Dermis blood vessel endothelial cell (primary cell): ENCODE measurements around the gene OR10H4. TPM values are rescaled to one million over a fixed set of nuclear protein-coding genes. Genes with fewer than 3 reads are reported as not detected.
"Not testable (repeated sequence)": the region's sequence is repeated elsewhere in the genome, so short reads cannot be mapped to it uniquely, and the experiment has no call there.

Experiments used
- DNase-seq: peaks from one replicate; pipeline ENCODE4 v3.0.0; 2010
- total RNA-seq: library from RNA; depleted of rRNA; stranded (reverse); fragments of >200 nt; gene quantifications from 2 replicates; pipeline ENCODE4 v1.2.3, GENCODE V29; 2014

OR10H4 gene
- total RNA-seq, 1 donor from 2014 or later: not detected

GRCh38 chr19:15945301-15945700 is 3.5 kb upstream of the OR10H4 start:
- DNase-seq: no peak

DNA sequence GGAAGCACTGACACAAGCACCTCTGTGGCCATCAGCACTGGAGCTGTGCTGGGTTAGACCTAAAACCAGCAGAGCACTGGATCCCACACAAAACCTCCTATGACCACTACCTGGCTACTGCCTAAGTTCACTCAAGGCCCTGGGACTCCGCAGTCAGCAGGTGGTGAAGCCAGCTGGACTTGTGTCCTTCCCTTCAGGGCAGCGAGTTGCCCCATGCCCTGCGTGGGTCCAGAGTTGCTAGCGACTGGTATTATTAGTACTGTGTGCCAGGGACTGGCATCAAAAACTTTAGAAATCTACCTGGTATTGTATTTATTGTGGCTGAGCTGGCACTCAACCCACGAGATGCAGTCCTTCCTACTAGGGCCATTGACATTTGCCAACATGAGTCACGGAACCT is 6.0 kb downstream of the OR10H4 start:
- no peak for DNase-seq

GRCh38 chr19:15962319-15962718 is 13.5 kb downstream of the OR10H4 start:
- no peak for DNase-seq

GRCh38 chr19:15964231-15964630 is 15.4 kb downstream of the OR10H4 start:
- DNase-seq: no peak

DNA sequence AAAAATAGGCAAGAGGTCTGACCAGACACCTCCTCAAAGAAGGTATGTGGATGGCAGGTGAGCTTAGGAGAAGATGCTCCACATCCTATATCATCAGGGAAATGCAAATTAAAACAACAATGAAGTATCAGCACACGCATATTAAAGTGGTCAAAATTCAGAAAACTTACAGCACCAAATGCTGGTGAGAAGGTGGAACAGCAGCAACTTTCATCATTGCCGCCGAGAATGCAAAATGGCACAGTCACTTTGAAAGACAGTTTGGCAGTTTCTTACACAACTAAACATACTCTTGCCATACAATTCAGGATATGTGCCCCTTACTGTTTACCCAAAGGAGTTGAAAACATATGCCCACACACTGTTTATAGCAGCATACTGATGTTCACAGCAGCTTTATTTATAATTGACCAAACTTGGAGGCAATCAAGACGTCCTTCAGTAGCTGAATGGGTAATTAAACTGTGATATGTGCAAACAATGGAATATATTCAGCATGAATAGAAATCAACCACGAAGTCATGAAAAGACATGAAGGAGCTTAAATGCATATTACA is 22.5 kb downstream of the OR10H4 start:
- no peak for DNase-seq

- DNase-seq: not testable (repeated sequence)
Observed at GRCh38 chr19:15972043-15972442, 23.2 kb downstream of the OR10H4 start.

GRCh38 chr19:15974856-15975255 is 26.0 kb downstream of the OR10H4 start:
- no peak for DNase-seq

DNA sequence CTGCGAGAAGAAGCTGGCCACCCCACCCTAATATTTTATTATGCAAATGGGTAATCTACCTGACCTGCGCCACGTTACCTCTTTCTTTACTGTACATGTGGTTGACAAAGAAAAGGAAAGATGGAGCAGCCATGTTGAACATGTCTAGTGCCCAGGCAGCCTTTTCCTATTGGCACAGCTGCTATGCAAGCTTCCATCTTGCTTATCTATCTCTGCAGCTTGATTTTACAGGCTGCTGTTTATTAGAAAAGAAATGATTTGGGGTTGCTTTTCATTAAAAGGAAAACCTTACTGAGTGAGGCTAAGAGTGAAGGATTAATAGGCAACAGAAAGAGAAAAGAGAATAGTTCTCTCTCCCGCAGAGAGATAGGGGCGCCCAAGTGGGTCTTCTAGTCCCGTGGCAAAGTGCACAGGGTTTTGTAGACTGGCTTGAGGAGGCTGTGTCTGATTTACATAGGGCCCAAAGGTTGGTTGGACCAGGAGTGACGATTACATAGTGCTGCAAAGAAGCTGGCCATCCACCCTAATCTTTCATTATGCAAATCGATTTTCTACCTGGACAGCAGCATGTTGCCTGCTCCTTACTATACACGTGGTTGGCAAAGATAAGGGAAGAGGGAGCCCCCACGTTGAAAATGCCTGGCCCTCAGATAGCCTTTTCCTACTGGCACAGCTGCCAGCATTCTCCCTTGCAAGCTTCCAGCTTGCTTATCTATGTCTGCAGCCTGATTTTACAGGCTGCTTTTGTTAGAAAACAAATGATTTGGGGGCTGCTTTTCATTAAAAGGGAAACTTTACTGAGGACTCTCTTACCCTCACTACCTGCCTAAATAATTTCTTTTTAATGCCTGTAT is 28.3 kb downstream of the OR10H4 start:
- DNase-seq: no peak

DNA sequence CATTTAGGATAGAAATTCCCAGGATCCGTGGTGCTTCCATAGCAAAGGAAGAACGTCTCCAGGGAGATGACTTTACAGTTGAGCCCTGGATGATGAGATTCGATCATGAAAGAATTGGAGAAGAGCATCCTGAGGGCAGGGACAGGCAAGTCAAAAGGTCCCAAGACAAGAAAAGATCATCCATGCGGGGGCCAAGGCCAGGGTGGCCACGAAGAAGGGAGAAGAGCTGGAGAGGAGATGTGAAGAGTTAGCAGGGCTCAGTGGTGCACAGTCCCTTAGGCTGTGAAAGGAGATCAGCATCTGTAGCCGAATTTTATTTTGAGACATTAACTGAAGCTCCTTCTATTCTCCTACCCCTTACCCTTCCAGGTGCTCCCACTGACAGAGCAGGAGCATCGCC is 28.9 kb downstream of the OR10H4 start:
- DNase-seq: no peak

GRCh38 chr19:15979293-15979692 is 30.5 kb downstream of the OR10H4 start:
- no peak for DNase-seq

GRCh38 chr19:15985831-15986230 is 37.0 kb downstream of the OR10H4 start:
- not testable (repeated sequence) for DNase-seq

DNA sequence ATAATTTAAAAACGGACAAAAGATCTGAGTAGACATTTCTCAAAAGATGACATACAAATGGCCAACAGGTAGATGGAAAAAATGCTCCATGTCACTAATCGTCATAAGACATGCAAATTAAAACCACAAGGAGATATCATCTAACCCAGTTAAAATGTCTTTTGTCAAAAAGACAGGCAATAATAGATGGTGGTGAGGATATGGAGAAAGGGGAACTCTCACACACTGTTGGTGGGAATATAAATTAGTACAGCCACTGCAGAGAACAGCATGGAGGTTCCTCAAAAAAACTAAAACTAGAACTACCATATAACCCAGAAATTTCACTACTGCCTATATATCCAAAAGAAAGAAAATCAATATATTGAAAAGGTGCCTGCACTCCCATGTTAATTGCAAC is 37.9 kb downstream of the OR10H4 start:
- DNase-seq: no peak

DNA sequence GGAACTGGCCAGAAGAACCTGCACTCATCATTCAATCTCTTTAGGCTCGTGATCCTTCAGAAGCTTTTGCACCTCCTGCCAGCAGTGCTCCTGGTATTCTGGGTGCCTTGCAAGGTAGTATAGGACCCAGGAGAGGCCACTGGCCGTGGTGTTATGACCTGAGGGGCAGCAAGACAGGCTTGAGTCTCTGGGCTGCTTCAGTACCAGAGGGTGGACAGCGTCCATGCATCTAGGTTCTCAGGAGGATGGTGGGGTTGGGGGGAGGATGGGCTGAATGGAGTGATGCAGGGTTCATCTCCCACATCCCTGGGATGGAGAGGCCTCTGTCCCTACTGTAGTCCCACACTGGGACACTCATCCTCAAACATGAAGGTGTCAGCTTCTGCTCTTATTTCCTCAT is 41.1 kb downstream of the OR10H4 start:
- DNase-seq: no peak

DNA sequence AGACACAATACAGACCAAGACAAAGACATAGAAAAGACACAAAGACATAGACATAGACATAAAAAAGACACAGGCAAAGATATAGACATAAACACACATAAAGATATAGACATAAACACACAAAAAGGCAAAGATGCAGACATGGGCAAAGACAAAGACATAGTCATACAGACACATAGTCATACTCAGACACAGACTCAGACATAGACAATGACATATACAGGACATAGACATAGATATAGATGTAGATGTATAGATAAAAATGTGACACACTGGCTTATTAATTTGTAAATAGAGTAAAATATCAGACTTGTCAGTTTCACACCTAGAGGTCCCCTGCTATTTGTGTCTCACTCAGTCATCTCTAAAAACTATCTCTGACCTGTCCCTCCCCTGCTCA is 42.8 kb downstream of the OR10H4 start:
- no peak for DNase-seq

DNA sequence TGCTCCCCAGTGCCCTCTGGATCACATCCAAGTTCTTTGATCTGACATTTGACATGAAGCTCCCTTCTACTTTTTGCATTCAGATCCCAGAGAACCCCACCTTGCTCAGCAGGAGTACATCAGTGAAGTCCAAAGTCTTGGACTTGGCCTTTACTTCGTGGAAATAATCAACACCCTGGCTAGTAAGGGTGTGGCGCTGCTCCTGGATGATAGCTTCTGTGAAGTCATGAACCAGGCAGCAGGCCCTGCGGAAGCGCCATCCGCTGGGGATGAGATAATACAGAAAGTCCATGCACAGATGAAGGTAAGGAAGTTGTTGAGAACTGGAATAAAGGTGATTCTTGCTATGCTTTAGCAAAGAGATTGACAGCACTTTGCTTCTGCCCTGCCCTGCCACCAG is 43.2 kb downstream of the OR10H4 start:
- DNase-seq: no peak

- no peak for DNase-seq
Observed at GRCh38 chr19:15995536-15995935, 46.7 kb downstream of the OR10H4 start.

DNA sequence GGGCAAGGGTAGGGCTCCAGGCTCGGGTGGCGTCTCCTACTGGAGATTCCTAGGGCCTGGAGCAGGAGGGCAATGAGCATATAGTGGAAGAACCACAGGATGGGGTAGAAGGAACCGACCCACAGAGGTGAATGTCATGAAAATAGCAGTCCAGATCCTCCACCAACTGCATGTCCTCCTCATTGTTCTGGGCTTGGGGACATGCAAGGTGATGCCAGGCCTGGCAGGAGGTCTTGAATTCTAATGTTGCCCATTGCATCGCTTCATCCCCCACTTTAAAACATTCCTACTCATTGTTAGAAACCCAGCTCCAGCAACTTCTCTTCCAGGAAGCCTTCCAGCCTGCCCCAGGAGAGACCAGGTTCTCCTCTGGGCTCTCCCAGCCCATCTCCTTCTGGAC is 49.4 kb downstream of the OR10H4 start:
- DNase-seq: no peak

Other genes starting within 250 kb of the OR10H4 start
- not detected in 2 replicates for gene OR10H2, start 221.0 kb upstream of the OR10H4 start, total RNA-seq
- not detected in 2 replicates for gene OR10H3, start 211.0 kb upstream of the OR10H4 start, total RNA-seq
- not detected in 2 replicates for gene OR10H5, start 161.3 kb upstream of the OR10H4 start, total RNA-seq
- not detected in 2 replicates for gene OR10H1, start 133.3 kb upstream of the OR10H4 start, total RNA-seq
- gene CYP4F2, start 50.9 kb upstream of the OR10H4 start, total RNA-seq: not detected in 2 replicates
- gene CYP4F11, start 14.5 kb upstream of the OR10H4 start, total RNA-seq: not detected in 2 replicates
- 533 and 897 TPM in 2 replicates for gene TPM4, start 127.5 kb downstream of the OR10H4 start, total RNA-seq
- 66.4 and 73.8 TPM in 2 replicates for gene RAB8A, start 162.9 kb downstream of the OR10H4 start, total RNA-seq
- 0.05 TPM in 1 of 2 replicates, not detected in the other for gene HSH2D, start 194.7 kb downstream of the OR10H4 start, total RNA-seq
- not detected in 2 replicates for gene CIB3, start 224.5 kb downstream of the OR10H4 start, total RNA-seq
- gene FAM32A, start 236.4 kb downstream of the OR10H4 start, total RNA-seq: 144 and 166 TPM in 2 replicates
- gene AP1M1, start 248.9 kb downstream of the OR10H4 start, total RNA-seq: 65.9 and 108 TPM in 2 replicates